ENCODE data around the gene MPRIP. TPM values are rescaled to one million over a fixed set of nuclear protein-coding genes. Genes with fewer than 3 reads are reported as not detected.

MPRIP gene
- total RNA-seq, 2 experiments from 2014 or later, result 132 to 135 TPM

GRCh38 chr17:17122781-17123483 is 80.7 kb downstream of the MPRIP start:
- H3K4me3 Mint-ChIP-seq, result no peak overlapping the region
- H3K27me3 Mint-ChIP-seq, result no peaks in the 10 kb centered on the region
- no peak overlapping the region for H3K27ac Mint-ChIP-seq
- peaks cover 83% of the 10 kb centered on the region for H3K4me1 Mint-ChIP-seq (ENCODE audit: low read depth)
- ATAC-seq (no peak), DNase-seq (no peak)
- ChIA-PET POLR2A (interaction anchor here (0.6 to 0.7 kb wide), 2 partner anchors 9 to 189 kb away, joined by 3 read pairs; no protein-coding TSS in a partner anchor), CTCF (interaction anchor here (0.9 to 1.1 kb wide), 2 partner anchors 10 to 133 kb away, joined by 3 read pairs; no protein-coding TSS in a partner anchor)
- no peak for TF ChIP-seq CTCF (IDR thresholded peaks at IDR 0.05)
- H3K36me3 Mint-ChIP-seq (ENCODE audit: low read depth), result peaks cover 2% of the 10 kb centered on the region
- H3K9me3 Mint-ChIP-seq, result no peaks in the 10 kb centered on the region
- intact Hi-C loops (cut with micrococcal nuclease), result no loop called here

DNA sequence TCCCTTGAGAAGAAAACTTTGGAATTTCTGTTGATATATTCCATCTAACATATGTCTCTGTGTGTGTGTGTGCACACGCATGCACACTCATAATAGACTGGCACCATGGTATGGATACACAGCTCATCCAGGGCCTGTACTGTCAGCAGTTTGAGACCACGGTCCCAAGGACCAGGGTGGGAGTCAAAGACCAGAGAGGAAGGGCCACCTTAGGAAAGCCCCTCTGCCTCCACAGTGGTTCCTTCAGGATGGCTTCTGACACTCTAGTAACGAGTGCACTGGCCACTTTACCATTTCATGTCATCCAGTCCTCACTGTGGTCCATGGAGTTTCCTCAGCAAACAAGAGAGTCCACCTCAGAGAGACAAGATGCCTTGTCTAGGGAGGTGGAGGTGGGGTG is 82.1 kb downstream of the MPRIP start:
- intact Hi-C loops (cut with micrococcal nuclease), result no loop called here
- Mint-ChIP-seq H3K4me1 (ENCODE audit: low read depth) (peaks cover 72% of the 10 kb centered on the region), H3K4me3 (no peak overlapping the region), H3K36me3 (ENCODE audit: low read depth) (peaks cover 2% of the 10 kb centered on the region), H3K9me3 (no peaks in the 10 kb centered on the region), H3K27me3 (no peaks in the 10 kb centered on the region), H3K27ac (peak overlapping the region; percentile 88)
- CTCF ChIA-PET, result no interaction called here
- ATAC-seq (no peak), DNase-seq (no peak)
- no peak for TF ChIP-seq CTCF (IDR thresholded peaks at IDR 0.05)
- POLR2A ChIA-PET, result no interaction called here

DNA sequence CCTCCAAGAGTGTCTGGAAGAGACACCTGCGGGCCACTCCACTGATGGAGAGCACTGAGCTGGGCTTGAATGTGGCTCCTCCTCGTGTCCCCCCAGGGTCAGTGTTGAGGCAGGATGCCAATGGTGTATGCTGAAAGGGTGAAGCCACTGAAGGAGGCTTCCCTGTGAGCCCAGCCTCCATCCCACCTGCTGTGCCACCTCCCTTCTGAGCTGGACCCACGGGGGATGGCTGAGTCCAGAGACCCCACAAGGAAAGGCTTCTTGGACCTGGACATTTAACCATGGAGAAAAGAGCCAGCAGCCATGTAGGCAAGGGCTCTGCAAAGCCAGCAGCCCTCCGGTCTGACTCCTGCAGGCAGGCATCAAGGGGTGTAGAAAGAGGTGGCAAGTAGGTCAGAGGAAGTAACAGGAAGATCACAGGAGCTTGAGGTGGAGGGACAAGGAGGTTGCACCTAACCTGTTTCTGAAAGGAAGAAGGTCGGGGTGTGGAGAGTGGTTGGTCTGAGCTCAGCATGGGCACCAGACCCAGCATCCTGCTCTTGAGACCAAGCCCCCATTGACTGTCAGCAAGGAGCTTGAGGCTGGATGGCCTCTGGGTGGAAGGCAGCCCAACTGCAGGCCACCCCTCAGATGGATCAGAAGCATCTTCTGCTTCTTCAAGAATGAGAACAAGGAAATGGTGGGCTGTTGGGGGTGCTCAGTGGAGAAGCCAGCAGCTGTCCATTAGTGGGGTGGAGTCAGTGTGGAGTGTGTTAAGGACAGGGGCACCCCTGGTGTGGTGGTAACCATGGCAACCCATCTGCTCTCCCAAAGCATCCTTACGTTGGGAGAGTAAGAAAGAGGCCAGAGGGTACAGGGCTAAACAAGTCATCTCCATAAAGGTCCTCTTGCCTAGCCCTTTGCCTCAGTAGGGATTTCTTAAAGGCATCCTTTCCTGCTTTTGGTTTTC is 83.2 kb downstream of the MPRIP start:
- Mint-ChIP-seq H3K27ac (peak overlapping the region; percentile 88), H3K4me1 (ENCODE audit: low read depth) (peaks cover 61% of the 10 kb centered on the region), H3K36me3 (ENCODE audit: low read depth) (peaks cover 2% of the 10 kb centered on the region), H3K4me3 (peak overlapping the region; percentile 22), H3K9me3 (no peaks in the 10 kb centered on the region), H3K27me3 (no peaks in the 10 kb centered on the region)
- ChIA-PET CTCF (interaction anchor here (1.9 kb wide), 1 partner anchor 17 kb away, joined by 5 read pairs; no protein-coding TSS in a partner anchor), POLR2A (interaction anchor here (0.6 to 1.4 kb wide), 3 partner anchors 110 to 745 kb away, joined by 3 read pairs; partner anchors contain the start of gene UBB)
- ATAC-seq, result peak; percentile 57
- intact Hi-C loops (cut with micrococcal nuclease), result no loop called here
- no peak for TF ChIP-seq CTCF (IDR thresholded peaks at IDR 0.05)
- DNase-seq, result peak; percentile 30

DNA sequence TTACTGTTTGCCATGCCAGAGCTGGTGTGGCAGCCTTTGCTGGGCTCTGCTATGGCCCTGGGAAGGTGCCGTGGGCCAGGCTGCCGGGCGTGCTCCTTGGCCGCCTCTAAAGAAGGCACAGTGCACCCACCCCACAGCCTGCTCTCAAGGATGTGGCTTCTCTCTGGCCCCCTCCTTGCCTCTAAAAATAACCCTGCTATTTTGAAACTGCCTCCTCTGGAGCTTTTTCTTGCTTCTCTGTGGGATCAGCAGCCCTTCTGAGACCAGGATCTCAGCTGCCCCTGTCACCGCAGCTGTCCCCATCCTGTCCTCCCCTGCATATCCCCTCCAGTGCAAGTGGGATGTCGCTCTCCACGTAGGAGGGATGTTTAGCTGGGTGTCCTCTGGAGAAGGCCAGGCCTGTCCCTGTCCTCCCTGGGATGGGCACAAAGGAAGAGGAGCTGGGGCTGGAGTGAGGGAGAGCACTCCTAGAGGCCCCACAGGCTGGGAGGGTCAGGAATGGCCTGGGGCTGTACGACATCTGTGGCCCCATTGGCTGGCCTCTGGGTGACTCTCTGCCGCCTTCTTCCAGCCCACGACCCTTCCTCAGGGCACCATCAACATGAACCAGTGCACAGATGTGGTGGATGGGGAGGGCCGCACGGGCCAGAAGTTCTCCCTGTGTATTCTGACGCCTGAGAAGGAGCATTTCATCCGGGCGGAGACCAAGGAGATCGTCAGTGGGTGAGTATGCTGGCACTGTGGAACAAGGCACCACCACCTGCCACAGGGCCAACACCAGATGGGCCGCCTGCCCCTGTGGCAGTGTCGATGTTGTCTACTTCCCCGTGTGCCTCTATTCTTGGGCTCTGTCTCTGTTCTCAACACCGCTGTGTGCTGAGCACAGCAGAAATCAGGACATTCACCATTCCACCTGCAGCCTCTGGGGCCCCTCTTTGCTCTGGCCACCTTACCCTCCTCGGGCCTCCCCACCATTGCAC is 84.2 kb downstream of the MPRIP start:
- POLR2A ChIA-PET, result interaction anchor here (0.6 to 1.4 kb wide), 3 partner anchors 109 to 746 kb away, joined by 3 read pairs; partner anchors contain the start of gene UBB
- DNase-seq, result peak; percentile 31
- no peak for TF ChIP-seq CTCF (IDR thresholded peaks at IDR 0.05)
- CTCF ChIA-PET, result interaction anchor here (1.9 kb wide), 1 partner anchor 16 kb away, joined by 5 read pairs; no protein-coding TSS in a partner anchor
- Mint-ChIP-seq H3K27me3 (no peaks in the 10 kb centered on the region), H3K4me3 (peak overlapping the region; percentile 22), H3K9me3 (no peaks in the 10 kb centered on the region), H3K27ac (peak overlapping the region; percentile 83), H3K36me3 (ENCODE audit: low read depth) (peaks cover 2% of the 10 kb centered on the region), H3K4me1 (ENCODE audit: low read depth) (peaks cover 51% of the 10 kb centered on the region)
- ATAC-seq, result peak; percentile 64
- intact Hi-C loops (cut with micrococcal nuclease), result no loop called here

All from activated CD8-positive, alpha-beta T cell treated with anti-CD3 and anti-CD28 coated beads for 36 hours (primary cell).